B cell (primary cell): ENCODE results near the gene ACSM6. TPM values are rescaled to one million over a fixed set of nuclear protein-coding genes. Genes with fewer than 3 reads are reported as not detected.

Experiments
- ATAC-seq: fragments of 200-7000 bp; cut with Tn5 transposase; one replicate; pipeline ENCODE4 v1.10.0; 2021; ENCODE audit warnings: low read depth, mild to moderate bottlenecking, moderate number of reproducible peaks, moderate library complexity
- CTCF ChIA-PET: fragments of 350-600 bp; sonication (Branson Sonifier 250); formaldehyde crosslinking; loops from one replicate; lab custom pipeline; 2021; ENCODE audit warnings: antibody characterized with exemption, inconsistent platforms; lab: Charles Lee
- POLR2A ChIA-PET: fragments of 350-600 bp; sonication (Branson Sonifier 250); formaldehyde crosslinking; loops from one replicate; lab custom pipeline; 2021; ENCODE audit warnings: antibody characterized with exemption; lab: Charles Lee
- DNase-seq: peaks from one replicate; pipeline ENCODE4 v3.0.0; 2013
- H2AFZ ChIP-seq: 2 replicates; pipeline ENCODE4 v1.6.1; 2012; ENCODE audit warnings: mild to moderate bottlenecking, low read depth, low read length; ENCODE audit not compliant: insufficient read depth, poor library complexity, severe bottlenecking
- H3K27ac ChIP-seq, 2 donors: 1 replicate in 1 of 2; 2 replicates in 1 of 2; pipeline ENCODE4 v1.5.1; 2012 to 2013; ENCODE audit warnings: low read length in 2 of 2, mild to moderate bottlenecking in 2 of 2, moderate library complexity in 1 of 2
- H3K27me3 ChIP-seq, 4 experiments: fragments of 200-600 bp in 1 of 4; sonication (generic) in 1 of 4; replicated peaks in 1 of 4; 1 replicate in 2 of 4; 2 replicates in 2 of 4; pipeline versions ENCODE4 v1.6.1 to v1.7.0; 2013 to 2016; ENCODE audit warnings: low read length in 3 of 4, mild to moderate bottlenecking in 2 of 4, mixed read lengths in 1 of 4, moderate library complexity in 1 of 4; ENCODE audit not compliant: insufficient read depth in 4 of 4, control insufficient read depth in 3 of 4; ENCODE audit errors: control extremely low read depth in 1 of 4
- H3K36me3 ChIP-seq, 2 experiments: replicated peaks in 1 of 2; 1 replicate in 1 of 2; 2 replicates in 1 of 2; pipeline versions ENCODE4 v1.6.1 to v1.7.1; 2013; ENCODE audit warnings: low read length in 1 of 2; ENCODE audit not compliant: insufficient read depth in 2 of 2, control insufficient read depth in 1 of 2; ENCODE audit errors: control extremely low read depth in 1 of 2, extremely low read depth in 1 of 2
- H3K4me1 ChIP-seq, 2 donors: fragments of 200-600 bp in 1 of 2; sonication (generic) in 1 of 2; 1 replicate in 1 of 2; 2 replicates in 1 of 2; pipeline versions ENCODE4 v1.5.1 to v1.6.1; 2013 to 2017; ENCODE audit warnings: low read length in 2 of 2; ENCODE audit not compliant: control insufficient read depth in 2 of 2, insufficient read depth in 2 of 2
- H3K4me2 ChIP-seq: replicated peaks from 2 replicates; pipeline ENCODE3; 2012; ENCODE audit warnings: mild to moderate bottlenecking, low read depth, low read length; ENCODE audit not compliant: poor library complexity, severe bottlenecking
- H3K4me3 ChIP-seq, 5 experiments: fragments of 200-600 bp in 1 of 5; sonication (generic) in 1 of 5; 1 replicate in 3 of 5; 2 replicates in 2 of 5; pipeline versions ENCODE4 v1.5.1 to v1.7.0; 2011 to 2016; ENCODE audit warnings: low read length in 4 of 5, mild to moderate bottlenecking in 4 of 5, low read depth in 2 of 5, control low read depth in 1 of 5, moderate library complexity in 1 of 5; ENCODE audit not compliant: insufficient read depth in 1 of 5; ENCODE audit errors: control extremely low read depth in 1 of 5, extremely low read depth in 1 of 5
- H3K79me2 ChIP-seq: fragments of 200-600 bp; sonication (generic); one replicate; pipeline ENCODE4 v1.6.0; 2016; ENCODE audit warnings: low read length; ENCODE audit not compliant: control insufficient read depth, insufficient read depth
- H3K9ac ChIP-seq: fragments of 200-600 bp; sonication (generic); 2 replicates; pipeline ENCODE4 v1.6.1; 2017; ENCODE audit warnings: mild to moderate bottlenecking, low read length, moderate library complexity
- H3K9me3 ChIP-seq, 3 donors: one replicate each; pipeline versions ENCODE4 v1.6.1 to v1.7.1; 2013; ENCODE audit warnings: low read length in 2 of 3; ENCODE audit not compliant: control insufficient read depth in 2 of 3, insufficient read depth in 1 of 3; ENCODE audit errors: control extremely low read depth in 1 of 3
- H4K20me1 ChIP-seq: 2 replicates; pipeline ENCODE4 v1.6.0; 2012; ENCODE audit warnings: mild to moderate bottlenecking, low read length; ENCODE audit not compliant: insufficient read depth, control insufficient read depth, poor library complexity, severe bottlenecking
- H3K27ac Mint-ChIP-seq: one replicate; pipeline ENCODE4 v1.8.0; 2021; ENCODE audit warnings: mixed read lengths
- H3K27me3 Mint-ChIP-seq: one replicate; pipeline ENCODE4 v1.8.0; 2021; ENCODE audit warnings: mixed read lengths
- H3K4me1 Mint-ChIP-seq: one replicate; pipeline ENCODE4 v1.8.0; 2021; ENCODE audit warnings: mixed read lengths
- H3K4me3 Mint-ChIP-seq: one replicate; pipeline ENCODE4 v1.8.0; 2021; ENCODE audit warnings: mixed read lengths
- H3K9me3 Mint-ChIP-seq: one replicate; pipeline ENCODE4 v1.8.0; 2022; ENCODE audit warnings: mixed read lengths; ENCODE audit not compliant: insufficient read depth
- CTCF ChIP-seq: fragments of 200-600 bp; IDR thresholded peaks from one replicate; pipeline ENCODE4 v1.8.0; 2022; ENCODE audit warnings: antibody characterized with exemption, mild to moderate bottlenecking
- EZH2 ChIP-seq: IDR thresholded peaks from 2 replicates; pipeline ENCODE4 v1.6.1; 2012; ENCODE audit warnings: borderline replicate concordance, low read depth, mild to moderate bottlenecking, moderate library complexity, low read length; ENCODE audit not compliant: insufficient read depth, poor library complexity, severe bottlenecking
- WGBS: methylation state at CpG from one replicate; pipeline ENCODE4 v1.1.5; 2013; ENCODE audit warnings: missing lambda C conversion rate; ENCODE audit not compliant: insufficient coverage; 5-methylcytosine and 5-hydroxymethylcytosine counted together
- intact Hi-C: fragments of 100-400 bp; cut with micrococcal nuclease; formaldehyde crosslinking; loops from one replicate; pipeline ENCODE4 v1.10.0; 2022
- polyA plus RNA-seq: library from polyadenylated mRNA; depleted of rRNA; stranded (reverse); fragments of >200 nt; gene quantifications from 2 replicates; pipeline ENCODE4 v1.2.3, GENCODE V29; 2012
- small RNA-seq: library from RNA; depleted of rRNA; stranded (forward); fragments of <200 nt; gene quantifications from one replicate; pipeline ENCODE3, GENCODE V24; 2012; ENCODE audit warnings: low replicate concordance, low read depth; ENCODE audit not compliant: insufficient read length
- total RNA-seq, 2 donors: library from RNA; stranded (reverse); fragments of 120-200 nt in 1 of 2; gene quantifications; 1 replicate in 1 of 2; 2 replicates in 1 of 2; pipeline versions ENCODE4 v1.2.3 to v1.2.4, GENCODE V29; 2013 to 2022

Gene ACSM6
- total and polyA plus RNA-seq, 2 donors (not counting 1 experiment from before 2014, with no cell fraction given), result not detected

- Histone ChIP-seq H4K20me1 (peaks cover 70% of the 10 kb centered on the region), H3K4me3 (no peak overlapping the region), H3K27me3 (no peaks in the 10 kb centered on the region), H2AFZ (no peak overlapping the region), H3K27ac (peak overlapping the region in 1 of 2 donors; percentile 40), H3K36me3 (peaks cover 3 to 4% of the 10 kb centered on the region in 2 experiments), H3K9ac (no peak overlapping the region), H3K4me1 (peaks cover 39 to 49% of the 10 kb centered on the region in 2 donors), H3K9me3 (no peaks in the 10 kb centered on the region), H3K4me2 (no peak overlapping the region), H3K79me2 (peaks cover 99% of the 10 kb centered on the region)
- ChIA-PET CTCF (interaction anchor here (0.9 to 1.6 kb wide), 4 partner anchors 13 to 85 kb away, joined by 3 to 6 read pairs (median 4); partner anchors contain the start of gene PDLIM1), POLR2A (interaction anchor here (1.6 kb wide), 1 partner anchor 10 kb away, joined by 6 read pairs; no protein-coding TSS in a partner anchor)
- no peaks in the 10 kb centered on the region for H3K27me3 Mint-ChIP-seq
- 93% methylated on average over 2 of the region's 3 CpGs for WGBS
- H3K9me3 Mint-ChIP-seq, result no peaks in the 10 kb centered on the region
- DNase-seq, result no peak
- H3K4me3 Mint-ChIP-seq, result peak overlapping the region; percentile 28
- peak overlapping the region; percentile 44 for H3K27ac Mint-ChIP-seq
- intact Hi-C loops, result no loop called here
- H3K4me1 Mint-ChIP-seq, result peaks cover 78% of the 10 kb centered on the region
- ATAC-seq, result no peak
- TF ChIP-seq EZH2 (no peak), CTCF (no peak)
Observed at GRCh38 chr10:95277614-95278013, 83.6 kb downstream of the ACSM6 start.

Small RNA genes within 50 kb of the gene (small RNA-seq; reads per million reads assigned to genes)
- not detected for gene AL157834.3

Other genes starting within 250 kb of the ACSM6 start
- gene CYP2C8, start 124.7 kb upstream of the ACSM6 start, total RNA-seq, result 1.4 and 1.9 TPM in 2 replicates
- 2.1 and 3.5 TPM in 2 replicates for gene CYP2C8, start 124.7 kb upstream of the ACSM6 start, polyA plus RNA-seq
- 123 and 126 TPM in 2 replicates for gene PDLIM1, start 96.8 kb downstream of the ACSM6 start, total RNA-seq
- gene PDLIM1, start 96.8 kb downstream of the ACSM6 start, polyA plus RNA-seq, result 135 TPM in 2 replicates